Right lobe of liver (tissue), 6 donors: Measurements from ENCODE around the gene ARL3. TPM values are rescaled to one million over a fixed set of nuclear protein-coding genes. Genes with fewer than 3 reads are reported as not detected.

Experiments used
- ATAC-seq, 4 donors: fragments of 200-7000 bp; cut with Tn5 transposase; one replicate each; pipeline ENCODE4 v1.9.1; 2020; ENCODE audit warnings: mild to moderate bottlenecking in 4 of 4, moderate library complexity in 4 of 4
- DNase-seq, 3 donors: peaks; one replicate each; pipeline ENCODE4 v3.0.0-alpha.2; 2020
- H3K27ac ChIP-seq, 3 donors: fragments of 200-600 bp; one replicate each; pipeline ENCODE4 v1.8.0; 2022
- H3K27me3 ChIP-seq, 2 donors: fragments of 200-600 bp; one replicate each; pipeline ENCODE4 v1.8.0; 2022
- H3K36me3 ChIP-seq, 4 donors: fragments of 200-600 bp; sonication (generic) in 1 of 4; one replicate each; pipeline versions ENCODE4 v1.5.1 to v1.8.0; 2017 to 2022; ENCODE audit warnings: control low read depth in 1 of 4
- H3K4me1 ChIP-seq, 4 donors: fragments of 200-600 bp; sonication (generic) in 1 of 4; one replicate each; pipeline versions ENCODE4 v1.5.1 to v1.8.0; 2017 to 2022; ENCODE audit warnings: control low read depth in 1 of 4
- H3K4me3 ChIP-seq, 3 donors: fragments of 200-600 bp; one replicate each; pipeline ENCODE4 v1.8.0; 2022
- H3K9me3 ChIP-seq, 4 donors: fragments of 200-600 bp; sonication (generic) in 1 of 4; one replicate each; pipeline versions ENCODE4 v1.5.1 to v1.8.0; 2017 to 2022; ENCODE audit warnings: control low read depth in 1 of 4
- POLR2A ChIP-seq: fragments of 450-650 bp; IDR thresholded peaks from one replicate; pipeline ENCODE4 v1.6.1; 2017; ENCODE audit warnings: antibody characterized with exemption, mild to moderate bottlenecking
- WGBS: methylation state at CpG from one replicate; pipeline ENCODE4 v1.1.6; 2018; ENCODE audit warnings: low coverage, low lambda C conversion rate; ENCODE audit not compliant: insufficient coverage; ENCODE audit errors: missing lambda C conversion rate; 5-methylcytosine and 5-hydroxymethylcytosine counted together
- intact Hi-C, 2 donors: fragments of 100-400 bp; cut with DNase I; formaldehyde crosslinking; loops; one replicate each; pipeline versions ENCODE4 v1.11.2 to v1.14.1; 2022
- total RNA-seq, 6 experiments: library from RNA; depleted of rRNA in 2 of 6; stranded (reverse); fragments of >200 nt in 2 of 6; fragmentation: NEBNext Ultra II Directional in 3 of 6; extraction: Animal tissue kit (Norgen Biotek cat#: 25700) in 3 of 6; gene quantifications; one replicate each; pipeline versions ENCODE4 v1.1.0 to v1.2.4, GENCODE V29; 2016 to 2023
- TF ChIP-seq, protein P1 (sequence below), 4 donors: fragments of 200-600 bp in 3 of 4; fragments of 450-650 bp in 1 of 4; IDR thresholded peaks; one replicate each; pipeline versions ENCODE4 v1.5.1 to v1.8.0; 2016 to 2022; ENCODE audit warnings: antibody characterized with exemption in 4 of 4, mild to moderate bottlenecking in 2 of 4
- donor health status: DM: no; HTN: yes; CAD: no.
- donor health status: DM: no; HTN: no; CAD: no.
- donor health status: DM: no; HTN: no; CAD: no.
- donor health status: DM: no; HTN: yes; CAD: no.
- donor health status: DM: no; HTN: yes; CAD: no.

ARL3 gene
- total RNA-seq, 6 experiments from 2014 or later, result 1.1 to 3.3 (median 2.3) TPM

DNA sequence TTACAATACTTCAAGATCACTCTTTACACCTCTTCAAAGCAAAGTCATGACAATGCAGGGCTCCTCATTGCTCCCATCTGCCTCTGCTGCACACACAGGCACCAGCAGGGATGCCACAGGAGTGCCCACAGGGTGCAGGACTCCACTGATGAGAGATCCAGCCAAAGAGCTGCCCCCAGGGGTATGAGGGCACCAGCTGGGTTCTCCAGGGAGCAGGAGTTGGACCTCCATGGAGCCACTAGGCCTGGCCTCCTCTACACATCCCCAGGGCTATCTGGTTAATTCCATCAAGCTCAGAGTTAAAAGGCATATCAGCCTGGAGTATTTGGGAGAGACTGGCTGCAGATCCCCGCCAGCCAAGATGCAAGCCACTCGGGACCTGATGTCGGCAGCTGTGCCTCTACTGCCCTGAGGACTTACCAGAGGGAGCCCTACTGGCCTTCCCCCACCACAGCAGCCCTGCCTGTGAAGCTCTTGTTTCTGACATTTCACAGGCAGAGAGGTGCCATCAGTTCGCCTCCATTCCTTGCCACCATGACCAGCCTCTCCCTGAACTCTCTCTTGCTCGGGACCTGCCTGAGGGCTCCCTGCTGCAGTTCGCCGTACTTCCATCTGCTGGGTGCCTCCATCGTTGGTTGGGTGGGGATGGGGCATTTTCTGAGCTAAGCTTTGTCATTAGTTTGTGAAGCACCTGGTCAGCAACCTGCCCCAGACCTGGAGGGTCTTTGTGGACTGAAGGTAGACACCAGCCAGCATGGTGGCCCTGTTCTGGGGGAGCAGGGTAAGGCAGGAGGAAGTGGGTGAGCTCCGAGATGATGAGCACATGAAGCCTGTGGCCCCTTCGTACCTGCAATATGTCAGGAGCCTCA lies 82.4 kb downstream of the ARL3 start:
- TF ChIP-seq, protein P1, sequence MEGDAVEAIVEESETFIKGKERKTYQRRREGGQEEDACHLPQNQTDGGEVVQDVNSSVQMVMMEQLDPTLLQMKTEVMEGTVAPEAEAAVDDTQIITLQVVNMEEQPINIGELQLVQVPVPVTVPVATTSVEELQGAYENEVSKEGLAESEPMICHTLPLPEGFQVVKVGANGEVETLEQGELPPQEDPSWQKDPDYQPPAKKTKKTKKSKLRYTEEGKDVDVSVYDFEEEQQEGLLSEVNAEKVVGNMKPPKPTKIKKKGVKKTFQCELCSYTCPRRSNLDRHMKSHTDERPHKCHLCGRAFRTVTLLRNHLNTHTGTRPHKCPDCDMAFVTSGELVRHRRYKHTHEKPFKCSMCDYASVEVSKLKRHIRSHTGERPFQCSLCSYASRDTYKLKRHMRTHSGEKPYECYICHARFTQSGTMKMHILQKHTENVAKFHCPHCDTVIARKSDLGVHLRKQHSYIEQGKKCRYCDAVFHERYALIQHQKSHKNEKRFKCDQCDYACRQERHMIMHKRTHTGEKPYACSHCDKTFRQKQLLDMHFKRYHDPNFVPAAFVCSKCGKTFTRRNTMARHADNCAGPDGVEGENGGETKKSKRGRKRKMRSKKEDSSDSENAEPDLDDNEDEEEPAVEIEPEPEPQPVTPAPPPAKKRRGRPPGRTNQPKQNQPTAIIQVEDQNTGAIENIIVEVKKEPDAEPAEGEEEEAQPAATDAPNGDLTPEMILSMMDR (IDR thresholded peaks at IDR 0.05), result no peak
- TF ChIP-seq POLR2A, result no peak
- peak in 1 of 3 donors; percentile 37 for DNase-seq
- no peak for ATAC-seq
- 94% methylated on average over 3 of the region's 10 CpGs for WGBS
- Histone ChIP-seq H3K27me3 (no peaks in the 10 kb centered on the region), H3K27ac (peak overlapping the region in 2 of 3 donors; percentile 37 to 66), H3K4me3 (no peak overlapping the region), H3K9me3 (no peaks in the 10 kb centered on the region), H3K36me3 (no peaks in the 10 kb centered on the region), H3K4me1 (peaks cover 0 to 24% (median 8%) of the 10 kb centered on the region in 4 donors)
- intact Hi-C loops, result no loop called here

- Histone ChIP-seq H3K27me3 (no peaks in the 10 kb centered on the region), H3K9me3 (no peaks in the 10 kb centered on the region), H3K4me1 (peaks cover 0 to 25% (median 8%) of the 10 kb centered on the region in 4 donors), H3K36me3 (no peaks in the 10 kb centered on the region), H3K4me3 (no peak overlapping the region), H3K27ac (no peak overlapping the region)
- DNase-seq (peak in 1 of 3 donors; percentile 29), ATAC-seq (no peak)
- intact Hi-C loops, result no loop called here
- WGBS, result 83% methylated on average over 3 of the region's 6 CpGs
- no peak for TF ChIP-seq POLR2A
- TF ChIP-seq, protein P1 (IDR thresholded peaks at IDR 0.05), result no peak
Observed at GRCh38 chr10:102630663-102631062, 83.5 kb downstream of the ARL3 start.

DNA sequence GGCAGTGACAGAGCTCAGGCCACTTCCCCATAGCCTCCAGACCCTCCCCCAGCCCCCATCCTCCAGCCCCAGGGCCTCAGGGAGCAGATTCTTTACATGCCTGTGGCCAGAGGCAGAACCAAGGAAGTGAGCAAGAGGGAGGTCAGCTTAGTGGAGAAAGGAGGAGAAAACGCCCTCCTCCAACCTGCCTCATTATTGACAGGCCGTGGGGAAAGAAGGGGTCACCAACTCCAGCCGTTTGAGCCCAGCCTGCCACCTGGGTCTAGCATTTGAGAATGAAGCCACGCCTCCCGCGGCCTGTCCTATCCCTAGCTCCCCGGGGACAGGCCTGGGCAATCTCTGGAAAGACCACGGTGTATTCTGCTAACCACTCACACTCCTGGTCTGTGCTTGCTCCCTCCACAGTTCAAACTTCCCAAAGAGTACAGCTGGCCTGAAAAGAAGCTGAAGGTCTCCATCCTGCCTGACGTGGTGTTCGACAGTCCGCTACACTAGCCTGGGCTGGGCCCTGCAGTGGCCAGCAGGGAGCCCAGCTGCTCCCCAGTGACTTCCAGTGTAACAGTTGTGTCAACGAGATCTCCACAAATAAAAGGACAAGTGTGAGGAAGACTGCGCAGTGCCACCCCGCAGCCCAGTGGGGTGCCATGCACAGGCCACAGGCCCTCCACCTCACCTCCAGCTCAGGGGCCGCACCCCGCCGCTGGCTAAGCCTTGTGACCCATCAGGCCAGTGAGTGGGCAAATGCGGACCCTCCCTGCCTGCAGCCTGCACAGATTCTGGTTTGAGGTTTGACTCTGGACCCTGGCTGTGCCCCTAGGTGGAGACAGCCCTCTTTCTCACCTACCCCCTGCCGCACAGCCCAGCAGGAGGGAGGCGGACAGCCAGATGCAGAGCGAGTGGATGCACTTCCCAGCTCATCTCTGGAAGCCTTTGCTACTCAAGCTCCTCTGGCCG lies 84.3 kb downstream of the ARL3 start:
- no peaks in the 10 kb centered on the region for H3K36me3 ChIP-seq
- TF ChIP-seq, protein P1 (IDR thresholded peaks at IDR 0.05), result no peak
- no peak for TF ChIP-seq POLR2A
- H3K27ac ChIP-seq, result peak overlapping the region in 1 of 3 donors; percentile 93
- H3K9me3 ChIP-seq, result no peaks in the 10 kb centered on the region
- peaks cover 0 to 28% (median 8%) of the 10 kb centered on the region in 4 donors for H3K4me1 ChIP-seq
- peak in 2 of 3 donors; percentile 22 to 45 for DNase-seq
- no peaks in the 10 kb centered on the region for H3K27me3 ChIP-seq
- 98% methylated on average over 11 of the region's 22 CpGs for WGBS
- intact Hi-C loops, result no loop called here
- H3K4me3 ChIP-seq, result no peak overlapping the region
- ATAC-seq, result no peak

DNA sequence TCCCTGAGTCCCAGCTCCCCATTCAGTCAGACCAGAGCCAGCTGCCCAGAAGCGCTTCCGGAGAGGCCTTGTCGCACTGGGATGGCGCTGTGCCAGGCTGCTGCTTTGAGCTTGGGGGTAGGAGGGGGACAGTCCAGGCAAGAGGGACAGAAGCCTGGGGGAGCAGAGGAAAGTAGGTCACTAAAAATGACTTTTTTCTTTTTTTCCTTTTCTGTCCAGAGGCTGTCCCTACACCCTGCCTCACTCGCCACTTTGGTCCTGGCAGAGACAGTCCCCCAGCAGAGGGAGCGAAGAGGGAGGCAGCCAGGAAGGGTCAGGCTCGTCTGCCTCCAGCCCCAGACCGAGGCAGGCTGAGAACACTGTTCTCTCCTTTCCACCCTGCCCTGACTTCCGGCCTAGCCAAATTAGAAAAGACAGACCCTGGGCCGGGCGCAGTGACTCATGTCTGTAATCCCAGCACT lies 85.7 kb downstream of the ARL3 start:
- no peaks in the 10 kb centered on the region for H3K36me3 ChIP-seq
- H3K4me1 ChIP-seq, result peaks cover 0 to 28% (median 8%) of the 10 kb centered on the region in 4 donors
- peak; percentile 14 to 38 (median 26) for ATAC-seq
- TF ChIP-seq, protein P1 (IDR thresholded peaks at IDR 0.05), result no peak
- no peak for TF ChIP-seq POLR2A
- no peaks in the 10 kb centered on the region for H3K27me3 ChIP-seq
- no peaks in the 10 kb centered on the region for H3K9me3 ChIP-seq
- H3K27ac ChIP-seq, result peak overlapping the region; percentile 27 to 93 (median 73)
- WGBS, result 54% methylated on average over 6 of the region's 11 CpGs
- H3K4me3 ChIP-seq, result no peak overlapping the region
- intact Hi-C loops, result no loop called here
- DNase-seq, result peak; percentile 70 to 75 (median 72)
